ENCODE results near the gene KCNF1.
A peak's percentile ranks its signal among the peaks of the same experiment; 100 is the strongest.

KCNF1 gene

GRCh38 chr2:10933700-10934225 lies 22.0 kb downstream of the KCNF1 start:
- Histone ChIP-seq H3K27me3 (peaks cover 0 to 27% (median 0%) of the 10 kb centered on the region in 11 experiments; a peak in 7 of 22 replicates), H3K4me1 (peaks cover 32 to 55% (median 40%) of the 10 kb centered on the region in 10 experiments), H3K4me3 (no peak overlapping the region), H3K36me3 (no peaks in the 10 kb centered on the region; a peak in 2 of 22 replicates), H3K9me3 (replicated peaks in 1 of 11) (peaks cover 9 to 17% (median 11%) of the 10 kb centered on the region in 11 experiments), H3K4me2 (peak overlapping the region in 6 of 11 experiments; percentile 23 to 89 (median 32); a peak in 6 of 22 replicates), H3K9ac (no peak overlapping the region), H4K20me1 (peaks cover 0 to 9% (median 0%) of the 10 kb centered on the region in 11 experiments; a peak in 1 of 22 replicates), H3K27ac (no peak overlapping the region)
- TF ChIP-seq Cebpa-rat (IDR thresholded peaks at IDR 0.05) = no peak

GRCh38 chr2:10934308-10934978 lies 22.7 kb downstream of the KCNF1 start:
- peaks cover 0 to 27% (median 0%) of the 10 kb centered on the region in 11 experiments; a peak in 7 of 22 replicates for H3K27me3 ChIP-seq
- no peak overlapping the region for H3K27ac ChIP-seq
- H3K36me3 ChIP-seq = no peaks in the 10 kb centered on the region; a peak in 2 of 22 replicates
- no peak overlapping the region for H3K4me3 ChIP-seq
- peaks cover 0 to 9% (median 0%) of the 10 kb centered on the region in 11 experiments; a peak in 1 of 22 replicates for H4K20me1 ChIP-seq
- no peak for TF ChIP-seq Cebpa-rat (IDR thresholded peaks at IDR 0.05)
- peaks cover 32 to 55% (median 40%) of the 10 kb centered on the region in 10 experiments for H3K4me1 ChIP-seq
- H3K9me3 ChIP-seq (replicated peaks in 1 of 11) = peaks cover 16 to 24% (median 17%) of the 10 kb centered on the region in 11 experiments
- no peak overlapping the region for H3K9ac ChIP-seq
- peak overlapping the region in 7 of 11 experiments; percentile 19 to 42 (median 24); a peak in 9 of 22 replicates for H3K4me2 ChIP-seq

- TF ChIP-seq Cebpa-rat (IDR thresholded peaks at IDR 0.05) = no peak
- Histone ChIP-seq H3K9ac (no peak overlapping the region), H3K27me3 (peaks cover 0 to 27% (median 0%) of the 10 kb centered on the region in 11 experiments; a peak in 7 of 22 replicates), H3K4me2 (peak overlapping the region in 5 of 11 experiments; percentile 5 to 41 (median 23); a peak in 5 of 22 replicates), H3K27ac (no peak overlapping the region), H3K36me3 (no peaks in the 10 kb centered on the region; a peak in 2 of 22 replicates), H3K9me3 (replicated peaks in 1 of 11) (peaks cover 20 to 29% (median 23%) of the 10 kb centered on the region in 11 experiments), H4K20me1 (peaks cover 0 to 9% (median 0%) of the 10 kb centered on the region in 11 experiments; a peak in 1 of 22 replicates), H3K4me1 (peaks cover 32 to 55% (median 40%) of the 10 kb centered on the region in 10 experiments), H3K4me3 (no peak overlapping the region)
These were observed 23.2 kb downstream of the KCNF1 start for GRCh38 chr2:10934979-10935350.

GRCh38 chr2:10935366-10935918 lies 23.7 kb downstream of the KCNF1 start:
- no peak overlapping the region for H3K27ac ChIP-seq

GRCh38 chr2:10935953-10936942 lies 24.5 kb downstream of the KCNF1 start:
- H3K4me2 ChIP-seq = peak overlapping the region in 2 of 11 experiments; percentile 18 to 30; a peak in 2 of 22 replicates
- H3K27ac ChIP-seq = peak overlapping the region in 1 of 11 experiments; percentile 18; a peak in 1 of 22 replicates

More at GRCh38 chr2:10935366-10935918, 23.7 kb downstream of the KCNF1 start:
- no peak for TF ChIP-seq Cebpa-rat (IDR thresholded peaks at IDR 0.05)
- Histone ChIP-seq H3K4me3 (no peak overlapping the region), H3K27me3 (peaks cover 0 to 27% (median 0%) of the 10 kb centered on the region in 11 experiments; a peak in 7 of 22 replicates), H4K20me1 (peaks cover 0 to 9% (median 0%) of the 10 kb centered on the region in 11 experiments; a peak in 1 of 22 replicates), H3K36me3 (no peaks in the 10 kb centered on the region; a peak in 2 of 22 replicates), H3K4me2 (peak overlapping the region in 2 of 11 experiments; percentile 23 to 24; a peak in 3 of 22 replicates), H3K9me3 (replicated peaks in 1 of 11) (peaks cover 20 to 29% (median 23%) of the 10 kb centered on the region in 11 experiments), H3K4me1 (peaks cover 32 to 54% (median 40%) of the 10 kb centered on the region in 10 experiments), H3K9ac (no peak overlapping the region)

GRCh38 chr2:10939058-10939457 lies 27.3 kb downstream of the KCNF1 start:
- Histone ChIP-seq H3K9ac (no peak overlapping the region), H3K4me1 (peaks cover 4 to 26% (median 10%) of the 10 kb centered on the region in 10 experiments; a peak in 12 of 20 replicates), H3K9me3 (replicated peaks in 1 of 11) (peaks cover 20 to 29% (median 23%) of the 10 kb centered on the region in 11 experiments), H4K20me1 (no peaks in the 10 kb centered on the region), H3K36me3 (no peaks in the 10 kb centered on the region; a peak in 2 of 22 replicates), H3K4me3 (no peak overlapping the region), H3K4me2 (no peak overlapping the region), H3K27ac (no peak overlapping the region), H3K27me3 (no peaks in the 10 kb centered on the region)
- TF ChIP-seq Cebpa-rat (IDR thresholded peaks at IDR 0.05) = no peak

More at GRCh38 chr2:10935953-10936942, 24.5 kb downstream of the KCNF1 start:
- Histone ChIP-seq H3K27me3 (peaks cover 0 to 24% (median 0%) of the 10 kb centered on the region in 11 experiments; a peak in 7 of 22 replicates), H3K4me3 (no peak overlapping the region), H3K9me3 (replicated peaks in 1 of 11) (peaks cover 20 to 29% (median 23%) of the 10 kb centered on the region in 11 experiments), H4K20me1 (peaks cover 0 to 9% (median 0%) of the 10 kb centered on the region in 11 experiments; a peak in 1 of 22 replicates), H3K36me3 (no peaks in the 10 kb centered on the region; a peak in 2 of 22 replicates), H3K9ac (no peak overlapping the region), H3K4me1 (peaks cover 25 to 46% (median 33%) of the 10 kb centered on the region in 10 experiments)
- no peak for TF ChIP-seq Cebpa-rat (IDR thresholded peaks at IDR 0.05)

GRCh38 chr2:10940596-10940995 lies 28.9 kb downstream of the KCNF1 start:
- H3K4me1 ChIP-seq = peaks cover 0 to 11% (median 0%) of the 10 kb centered on the region in 10 experiments; a peak in 5 of 20 replicates
- H3K4me3 ChIP-seq = no peak overlapping the region
- peaks cover 20 to 29% (median 23%) of the 10 kb centered on the region in 11 experiments for H3K9me3 ChIP-seq (replicated peaks in 1 of 11)
- no peak overlapping the region for H3K9ac ChIP-seq
- H4K20me1 ChIP-seq = no peaks in the 10 kb centered on the region
- H3K27ac ChIP-seq = no peak overlapping the region
- H3K36me3 ChIP-seq = no peaks in the 10 kb centered on the region; a peak in 2 of 22 replicates
- no peak for TF ChIP-seq Cebpa-rat (IDR thresholded peaks at IDR 0.05)
- H3K4me2 ChIP-seq = no peak overlapping the region
- H3K27me3 ChIP-seq = no peaks in the 10 kb centered on the region

GRCh38 chr2:10941383-10941782 lies 29.6 kb downstream of the KCNF1 start:
- no peaks in the 10 kb centered on the region; a peak in 2 of 22 replicates for H3K36me3 ChIP-seq
- no peak for TF ChIP-seq Cebpa-rat (IDR thresholded peaks at IDR 0.05)

More at GRCh38 chr2:10941383-10941782, 29.6 kb downstream of the KCNF1 start:
- Histone ChIP-seq H3K27ac (no peak overlapping the region), H3K4me1 (peaks cover 0 to 5% (median 2%) of the 10 kb centered on the region in 10 experiments; a peak in 10 of 20 replicates), H3K9me3 (replicated peaks in 1 of 11) (peaks cover 20 to 29% (median 23%) of the 10 kb centered on the region in 11 experiments), H4K20me1 (no peaks in the 10 kb centered on the region), H3K9ac (no peak overlapping the region), H3K27me3 (no peaks in the 10 kb centered on the region), H3K4me2 (no peak overlapping the region), H3K4me3 (no peak overlapping the region)

Data from BLaER1 treated with 17β-estradiol and CSF1 and Interleukin-3, amounts not matched to agents 10 nM and 100 nM (cell line).